ENCODE data around the gene LHCGR.
A peak's percentile ranks its signal among the peaks of the same experiment; 100 is the strongest.
"Not testable (repeated sequence)": the region's sequence is repeated elsewhere in the genome, so short reads cannot be mapped to it uniquely, and the experiment has no call there.

LHCGR gene

DNA sequence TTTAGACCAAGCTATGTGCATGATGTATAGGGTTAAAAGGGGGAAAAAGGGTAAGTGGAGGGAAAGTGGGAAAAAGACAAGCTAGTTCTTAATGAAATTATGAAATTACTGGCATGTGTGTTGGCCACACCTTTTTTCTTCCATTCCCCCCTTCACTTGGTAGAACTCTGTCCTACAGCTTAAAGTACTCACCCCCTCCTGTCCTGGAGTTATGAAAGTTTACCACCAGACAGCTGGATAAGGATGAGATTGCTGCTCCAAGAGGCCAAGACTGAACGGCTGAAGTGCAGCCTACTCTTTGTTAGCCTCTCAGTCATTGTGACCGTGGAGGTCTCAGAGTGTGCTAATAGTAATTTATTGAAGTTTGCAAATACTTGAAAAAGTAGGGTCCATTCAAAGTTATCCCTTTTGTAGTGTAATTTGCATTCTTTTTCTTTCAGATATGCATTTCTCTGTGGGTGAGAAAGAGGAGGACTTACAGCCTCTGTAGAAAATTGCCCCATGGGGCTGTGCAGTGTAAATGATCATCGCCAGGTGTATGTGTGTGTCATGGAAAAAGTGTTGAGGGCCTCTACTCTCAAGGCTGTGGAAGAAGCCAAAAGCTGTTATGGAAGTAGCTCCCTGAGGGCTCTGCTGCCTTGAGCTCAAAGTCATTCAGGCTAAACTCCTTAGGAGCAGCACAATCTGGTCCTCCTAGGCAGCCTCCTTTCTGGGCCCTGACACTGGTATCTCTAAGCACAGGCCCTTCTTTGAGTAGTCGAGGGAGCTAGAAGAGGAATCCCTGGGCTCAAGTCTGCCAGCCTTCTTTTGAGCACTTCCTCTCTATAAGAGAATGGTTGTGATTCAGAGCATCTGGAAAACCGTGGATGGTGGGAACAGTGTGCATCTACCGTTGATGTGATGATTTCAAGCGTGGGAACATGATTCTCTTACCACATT, 46.2 kb downstream of the LHCGR start:
- no peak for DNase-seq (ENCODE audit: low read depth)

DNA sequence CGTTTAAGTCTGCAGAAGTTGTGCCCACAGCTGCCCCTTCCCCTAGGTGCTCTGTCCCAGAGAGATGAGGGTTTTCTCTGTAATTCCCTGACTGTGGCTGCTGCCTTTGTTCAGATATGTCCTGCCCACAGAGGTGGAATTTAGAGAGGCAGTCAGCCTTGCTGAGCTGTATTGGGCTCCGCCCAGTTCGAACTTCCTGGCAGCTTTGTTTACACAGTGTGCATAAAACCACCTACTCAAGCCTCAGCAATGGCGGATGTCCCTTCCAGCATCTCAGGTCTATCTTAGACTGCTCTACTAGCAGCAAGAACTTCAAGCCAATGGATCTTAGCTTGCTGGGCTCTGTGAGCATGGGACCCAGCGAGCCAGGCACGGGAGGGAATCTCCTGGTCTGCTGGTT, 48.1 kb downstream of the LHCGR start:
- no peak for DNase-seq (ENCODE audit: low read depth)

DNA sequence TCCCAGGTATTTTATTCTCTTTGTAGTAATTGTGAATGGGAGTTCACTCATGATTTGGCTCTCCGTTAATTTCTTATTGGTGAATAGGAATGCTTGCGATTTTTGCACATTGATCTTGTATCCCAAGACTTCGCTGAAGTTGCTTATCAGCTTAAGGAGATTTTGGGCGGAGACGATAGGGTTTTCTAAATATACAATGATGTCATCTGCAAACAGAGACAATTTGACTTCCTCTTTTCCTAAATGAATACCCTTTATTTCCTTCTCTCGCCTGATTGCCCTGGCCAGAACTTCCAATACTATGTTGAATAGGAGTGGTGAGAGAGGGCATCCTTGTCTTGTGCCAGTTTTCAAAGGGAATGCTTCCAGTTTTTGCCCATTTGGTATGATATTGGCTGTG, 51.9 kb downstream of the LHCGR start:
- not testable (repeated sequence) for DNase-seq (ENCODE audit: low read depth)

DNA sequence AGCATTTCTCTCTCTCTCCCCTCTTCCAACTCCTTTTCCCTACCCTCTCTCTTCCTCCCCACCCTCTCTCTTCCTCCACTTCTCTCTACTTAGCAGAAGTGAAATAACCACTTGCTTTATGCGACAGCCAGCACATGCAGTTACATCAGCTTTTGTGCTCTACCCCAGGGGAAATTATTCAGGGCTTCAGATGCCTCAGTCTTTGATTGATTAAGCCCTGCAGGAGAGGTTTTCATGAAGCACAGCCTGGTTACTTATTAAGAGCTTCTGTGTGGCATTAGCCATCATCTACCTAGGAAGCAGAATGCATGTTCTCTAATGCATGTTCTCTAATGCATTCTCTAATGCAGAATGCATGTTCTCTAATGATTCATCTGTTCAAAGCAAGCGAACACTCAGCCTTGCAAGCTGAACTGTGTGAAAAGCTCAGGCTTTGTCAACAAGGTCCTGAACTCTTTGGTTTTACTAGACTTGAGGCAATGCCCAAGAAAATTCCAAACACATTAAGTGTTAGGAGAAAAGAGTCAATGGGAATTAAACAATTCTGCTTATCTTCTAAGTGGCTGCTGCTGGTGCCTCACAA, 56.1 kb downstream of the LHCGR start:
- peak; percentile 12 for DNase-seq (ENCODE audit: low read depth)

DNA sequence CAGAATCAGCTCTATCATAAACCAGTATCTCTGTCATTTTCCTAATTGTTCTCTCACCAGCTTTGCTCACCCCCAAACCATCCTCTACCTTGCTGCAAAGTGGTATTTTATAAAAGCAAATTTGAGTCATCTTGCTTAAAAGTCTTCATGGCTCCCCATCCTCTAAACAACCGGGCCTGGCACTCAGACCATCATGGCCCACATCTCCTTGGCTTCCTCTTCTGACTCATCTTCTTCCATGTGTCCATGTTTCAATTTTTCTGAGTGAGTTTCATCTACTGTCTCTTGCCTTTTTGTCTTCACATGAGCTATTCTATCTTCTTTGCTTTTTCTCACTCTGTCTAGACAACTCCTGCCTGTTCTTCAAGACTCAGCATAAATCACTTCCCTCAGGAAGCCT, 58.6 kb downstream of the LHCGR start:
- DNase-seq (ENCODE audit: low read depth) = no peak

DNA sequence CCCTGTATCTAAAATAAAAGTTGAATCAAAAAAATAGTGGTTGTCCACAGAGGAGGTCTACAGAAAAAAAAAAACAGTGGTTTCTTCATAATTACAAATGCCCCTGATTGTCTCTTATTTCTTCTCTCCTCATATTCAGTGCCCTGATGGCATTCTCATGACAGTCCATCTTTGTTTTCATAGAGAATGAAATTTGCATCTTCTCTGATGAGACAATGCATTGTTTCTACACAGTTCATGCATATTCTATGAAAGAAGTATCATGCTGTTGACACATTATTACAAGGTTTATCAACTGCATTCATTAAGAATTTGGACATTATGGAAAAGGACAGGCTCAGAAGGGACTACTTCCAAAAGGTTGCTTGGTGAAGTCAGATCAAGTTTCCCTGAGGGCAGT, 59.5 kb downstream of the LHCGR start:
- DNase-seq (ENCODE audit: low read depth) = no peak

DNA sequence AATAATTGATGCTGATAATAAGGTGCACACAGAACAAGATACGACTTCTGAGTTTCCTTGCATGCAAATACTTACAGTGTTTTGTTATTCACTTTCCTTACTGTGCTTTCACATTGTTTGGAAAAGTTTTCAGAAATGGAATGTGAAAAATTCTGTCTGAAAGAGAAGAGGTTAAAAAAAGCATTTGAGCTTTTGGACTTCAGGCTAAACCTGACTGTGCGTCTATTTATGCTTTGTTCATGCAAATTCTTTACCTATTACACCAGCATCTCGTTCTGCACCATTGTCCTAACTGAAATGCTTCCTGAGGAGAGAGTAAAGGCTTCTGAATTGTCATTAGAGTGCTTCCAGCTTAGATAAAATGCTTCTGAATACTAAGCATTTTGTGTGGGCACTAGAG, 61.4 kb downstream of the LHCGR start:
- DNase-seq (ENCODE audit: low read depth) = peak; percentile 9

DNA sequence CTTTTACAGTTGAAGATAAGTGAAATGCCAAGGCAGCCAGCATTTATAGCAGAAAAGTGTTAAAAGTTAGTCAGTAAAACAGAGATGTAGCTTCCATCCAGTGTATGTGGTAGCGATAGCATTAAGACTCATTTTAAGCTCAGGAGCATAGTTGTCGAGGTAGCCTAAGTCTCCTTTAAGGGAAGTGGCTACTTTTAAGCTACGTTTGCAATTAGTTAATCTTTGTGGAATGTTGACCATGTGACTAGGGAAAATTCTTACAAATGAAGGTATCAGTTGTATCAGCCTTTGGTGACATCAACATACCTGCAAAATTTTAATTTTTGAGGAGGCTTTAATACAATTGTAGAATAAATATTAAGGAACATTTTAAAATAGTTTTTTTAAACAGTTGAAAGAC, 61.9 kb downstream of the LHCGR start:
- DNase-seq (ENCODE audit: low read depth) = peak; percentile 20

DNA sequence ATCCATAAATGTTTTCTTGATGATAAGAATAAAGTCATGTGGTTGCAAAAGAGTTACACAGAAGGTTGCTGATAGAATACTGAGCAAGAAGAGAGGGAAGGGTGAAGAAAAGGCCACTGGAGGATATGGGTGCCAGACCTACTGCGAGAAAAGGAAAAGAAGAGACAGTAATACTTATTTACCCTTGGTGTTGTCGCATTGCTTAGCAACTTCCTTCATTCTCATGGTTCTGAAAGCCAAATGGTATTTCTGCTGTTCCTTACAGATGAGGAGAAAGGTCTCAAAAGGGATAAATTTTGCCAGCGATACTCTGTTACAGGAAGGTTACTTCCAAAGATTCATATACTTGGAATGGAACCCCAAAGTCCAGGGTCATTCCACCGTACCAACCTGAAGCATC, 62.5 kb downstream of the LHCGR start:
- DNase-seq (ENCODE audit: low read depth) = no peak

DNA sequence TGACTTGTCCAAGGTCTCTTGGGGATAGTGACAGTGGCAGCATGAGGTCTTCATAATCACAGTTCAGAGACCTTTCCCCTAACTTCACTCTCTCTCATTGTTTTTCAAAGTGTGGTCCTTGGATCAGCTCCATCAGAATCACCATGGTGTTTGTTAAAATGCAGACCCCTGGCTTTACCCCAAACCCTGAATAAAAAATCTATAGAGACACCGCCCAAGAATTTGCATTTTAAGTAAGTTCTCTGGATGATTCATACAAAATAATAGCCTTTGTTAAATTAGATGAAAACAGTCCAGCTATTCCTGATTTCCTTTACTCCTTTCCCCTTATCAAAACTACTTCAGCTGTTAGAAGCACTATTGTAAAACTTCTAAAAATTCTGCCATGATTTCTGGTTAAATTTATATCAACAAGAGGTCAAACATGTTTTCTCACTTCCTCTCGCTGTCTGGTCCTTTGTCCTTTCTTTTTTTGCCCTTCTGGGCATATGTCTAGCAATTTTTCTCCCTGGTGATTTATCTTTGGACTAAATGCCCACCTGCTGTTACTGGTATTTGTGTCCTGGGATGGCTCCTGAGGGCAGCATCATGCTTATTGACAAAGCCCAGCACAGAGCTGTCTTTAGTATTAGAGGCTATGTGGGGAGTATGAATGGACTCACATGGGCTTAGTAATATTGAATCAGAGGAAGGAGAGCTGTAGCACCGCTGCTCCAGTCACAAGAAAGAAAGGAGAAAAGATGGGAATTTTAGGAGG, 63.4 kb downstream of the LHCGR start:
- no peak for DNase-seq (ENCODE audit: low read depth)

DNA sequence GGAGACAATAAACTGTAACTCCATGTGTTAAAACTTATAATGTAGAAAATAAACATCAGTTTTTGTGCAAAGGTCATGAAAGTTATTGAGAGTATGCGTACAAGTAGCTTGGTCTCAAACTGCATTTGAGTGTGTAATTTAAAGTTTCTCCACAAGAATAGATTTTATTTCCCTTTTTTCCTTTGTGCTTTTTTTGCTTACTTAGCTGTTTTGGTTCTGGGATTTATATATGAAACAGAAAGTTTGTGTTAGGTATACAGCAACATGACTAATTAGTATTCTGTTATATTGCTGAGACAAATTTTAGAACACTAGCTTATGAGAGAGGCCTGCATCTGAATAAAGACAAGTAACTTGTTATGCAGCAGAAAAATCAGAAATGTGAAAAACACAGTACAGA, 70.4 kb downstream of the LHCGR start:
- no peak for DNase-seq (ENCODE audit: low read depth)

DNA sequence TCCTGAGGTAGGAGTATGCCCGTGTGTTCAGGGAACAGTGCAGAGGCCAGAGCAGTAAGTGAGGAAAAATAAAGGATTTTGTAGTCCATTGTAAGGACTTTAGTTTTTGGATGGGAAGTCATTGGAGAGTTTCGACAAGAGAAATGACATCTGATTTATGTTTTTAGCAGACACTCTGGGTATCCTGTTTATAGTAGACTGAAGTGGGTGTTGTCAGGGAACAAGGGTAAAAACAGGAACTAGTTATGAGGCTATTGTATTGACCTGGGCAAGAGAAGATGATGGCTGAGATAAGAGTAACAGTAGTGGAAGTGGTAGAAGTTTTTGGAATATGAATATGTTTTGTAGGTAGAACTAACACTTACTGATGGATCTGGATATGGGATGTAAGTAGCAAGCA, 78.1 kb downstream of the LHCGR start:
- DNase-seq (ENCODE audit: low read depth) = no peak

DNA sequence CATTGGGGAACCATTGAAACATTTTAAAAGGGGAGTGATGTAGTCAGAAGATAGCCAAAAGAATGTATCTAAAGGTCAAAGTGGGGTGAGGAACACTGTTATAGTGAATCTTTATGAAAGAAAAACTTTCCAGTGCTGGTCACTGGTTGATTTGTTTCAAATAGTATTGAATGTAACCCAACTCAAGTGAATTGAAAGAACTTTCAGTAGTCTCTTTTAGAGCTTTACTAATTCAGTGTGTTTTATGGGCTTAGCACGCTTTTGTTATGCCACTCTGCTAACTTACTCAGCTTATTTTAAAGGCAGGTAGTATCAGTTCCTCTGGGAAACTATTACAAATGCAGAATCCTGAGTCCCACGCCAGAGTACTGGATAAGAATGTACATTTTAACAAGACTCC, 80.6 kb downstream of the LHCGR start:
- no peak for DNase-seq (ENCODE audit: low read depth)

DNA sequence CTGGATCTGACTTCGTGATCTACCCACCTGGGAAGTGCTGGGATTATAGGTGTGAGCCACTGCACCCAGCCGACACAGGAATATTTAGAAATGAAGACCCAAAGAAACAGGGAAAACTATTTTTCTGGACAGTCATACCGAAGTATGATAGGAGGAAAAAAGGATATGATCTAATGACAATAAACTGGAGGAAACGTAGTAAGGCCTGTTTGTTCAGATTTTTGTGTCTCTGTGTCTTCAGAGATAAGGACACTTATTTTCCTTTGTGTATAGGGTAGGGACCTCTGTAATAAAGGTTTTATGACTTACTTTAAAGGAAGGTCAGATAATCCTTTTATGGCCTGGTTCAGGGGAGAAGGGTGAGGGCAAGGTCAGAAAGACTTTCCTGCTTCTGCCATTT, 81.9 kb downstream of the LHCGR start:
- DNase-seq (ENCODE audit: low read depth) = no peak

DNA sequence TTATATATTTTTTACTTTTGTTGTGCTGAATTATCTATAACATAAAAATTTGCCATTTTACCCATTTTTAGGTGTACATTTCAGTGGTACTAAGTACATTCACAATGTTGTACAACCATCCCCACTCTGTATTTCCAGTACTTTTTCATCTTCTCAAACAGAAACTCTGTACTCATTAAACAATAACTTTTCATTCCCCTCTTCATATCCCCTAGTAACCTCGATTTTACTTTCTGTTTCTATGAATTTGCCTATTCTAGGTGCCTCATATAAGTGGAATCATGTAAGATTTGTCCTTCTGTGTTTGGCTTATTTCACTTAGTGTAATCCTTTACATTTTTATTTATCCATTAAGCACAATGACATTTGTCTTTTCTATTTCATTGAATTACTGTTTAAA, 86.5 kb downstream of the LHCGR start:
- DNase-seq (ENCODE audit: low read depth) = no peak

DNA sequence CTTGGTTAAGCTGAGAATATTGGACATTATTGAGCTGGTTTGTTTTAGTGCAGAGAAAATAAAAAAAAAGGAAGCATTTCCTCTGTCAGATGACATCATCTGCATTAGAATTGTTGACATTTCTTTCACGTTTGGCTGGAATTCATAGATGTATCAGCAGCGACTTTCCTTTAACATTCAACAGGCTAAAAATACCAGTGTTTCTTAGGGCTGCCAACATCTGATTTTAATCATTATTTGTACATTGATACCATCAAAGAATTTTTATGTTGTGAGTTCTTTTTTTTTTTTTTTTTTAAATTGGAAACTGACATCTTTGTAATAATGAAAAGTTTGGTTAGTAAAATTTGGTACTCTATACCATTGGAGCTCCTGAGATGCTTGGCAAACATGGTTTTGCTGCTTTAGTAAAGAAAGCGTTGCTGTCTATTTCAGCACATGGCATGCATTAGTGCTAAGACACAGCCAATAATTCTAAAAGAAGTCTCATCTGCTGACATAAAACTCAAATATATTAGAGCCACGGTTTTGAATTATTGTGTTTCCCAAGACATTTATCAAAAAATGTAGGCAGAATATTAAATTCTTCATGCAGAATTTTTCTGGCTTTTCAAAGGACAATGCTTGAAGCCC, 104.2 kb downstream of the LHCGR start:
- DNase-seq (ENCODE audit: low read depth) = peak; percentile 14

DNA sequence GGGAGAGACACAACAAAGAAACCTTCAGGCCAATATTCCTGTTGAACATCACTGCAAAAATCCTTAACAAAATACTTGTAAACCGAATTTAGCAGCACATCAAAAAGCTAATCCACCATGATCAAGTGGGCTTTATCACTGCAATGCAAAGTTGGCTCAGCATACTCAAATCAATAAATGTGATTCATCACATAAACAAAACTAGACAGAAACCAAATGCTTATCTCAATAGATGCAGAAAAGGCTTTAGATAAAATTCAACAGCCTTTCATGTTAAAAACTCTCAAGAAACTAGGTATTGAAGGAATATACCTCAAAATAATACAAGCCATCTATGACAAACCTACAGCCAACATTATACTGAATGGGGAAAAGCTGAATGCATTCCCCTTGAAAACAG, 117.3 kb downstream of the LHCGR start:
- no peak for DNase-seq (ENCODE audit: low read depth)
